Astrocyte of the spinal cord (primary cell): ENCODE data around the gene ZNF648.
A peak's percentile ranks its signal among the peaks of the same experiment; 100 is the strongest.

Experiments
- DNase-seq: peaks from one replicate; pipeline ENCODE4 v3.0.0; 2011; ENCODE audit warnings: low read depth, low spot score
- H3K4me3 ChIP-seq: 2 replicates; pipeline ENCODE4 v1.5.1; 2011; ENCODE audit warnings: low read depth, mild to moderate bottlenecking, low read length, moderate library complexity
- in situ Hi-C: cut with HindIII; loops from 2 replicates; pipeline ENCODE4 v1.10.0; 2017; ENCODE audit warnings: low sequenced_read_pairs
- TF ChIP-seq, protein P1 (sequence below): IDR thresholded peaks from 2 replicates; pipeline ENCODE4 v1.5.1; 2012; ENCODE audit warnings: low read depth, mild to moderate bottlenecking, low read length, inconsistent platforms

The ZNF648 gene

DNA sequence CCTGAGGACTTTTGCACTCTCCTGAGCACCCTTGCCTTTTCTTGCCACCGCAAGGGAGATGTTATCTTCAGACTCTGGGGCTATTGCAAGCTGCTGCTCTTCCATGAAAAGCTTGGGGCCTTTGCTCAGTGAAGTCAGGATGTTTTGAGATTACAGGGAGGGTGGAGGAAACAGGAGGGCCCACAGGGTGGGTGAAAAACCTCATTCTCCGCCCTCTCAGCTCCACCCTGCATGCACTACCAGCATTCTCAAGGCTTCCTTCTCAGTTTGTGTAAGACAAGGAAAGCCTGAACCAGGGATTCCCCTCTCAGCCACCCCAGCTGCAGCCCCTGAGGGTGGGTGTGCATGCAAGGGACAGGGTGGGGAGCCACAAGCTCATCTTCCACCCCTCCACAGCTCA, 25.8 kb upstream of the ZNF648 start:
- DNase-seq = no peak
- no peak overlapping the region for H3K4me3 ChIP-seq
- TF ChIP-seq, protein P1, sequence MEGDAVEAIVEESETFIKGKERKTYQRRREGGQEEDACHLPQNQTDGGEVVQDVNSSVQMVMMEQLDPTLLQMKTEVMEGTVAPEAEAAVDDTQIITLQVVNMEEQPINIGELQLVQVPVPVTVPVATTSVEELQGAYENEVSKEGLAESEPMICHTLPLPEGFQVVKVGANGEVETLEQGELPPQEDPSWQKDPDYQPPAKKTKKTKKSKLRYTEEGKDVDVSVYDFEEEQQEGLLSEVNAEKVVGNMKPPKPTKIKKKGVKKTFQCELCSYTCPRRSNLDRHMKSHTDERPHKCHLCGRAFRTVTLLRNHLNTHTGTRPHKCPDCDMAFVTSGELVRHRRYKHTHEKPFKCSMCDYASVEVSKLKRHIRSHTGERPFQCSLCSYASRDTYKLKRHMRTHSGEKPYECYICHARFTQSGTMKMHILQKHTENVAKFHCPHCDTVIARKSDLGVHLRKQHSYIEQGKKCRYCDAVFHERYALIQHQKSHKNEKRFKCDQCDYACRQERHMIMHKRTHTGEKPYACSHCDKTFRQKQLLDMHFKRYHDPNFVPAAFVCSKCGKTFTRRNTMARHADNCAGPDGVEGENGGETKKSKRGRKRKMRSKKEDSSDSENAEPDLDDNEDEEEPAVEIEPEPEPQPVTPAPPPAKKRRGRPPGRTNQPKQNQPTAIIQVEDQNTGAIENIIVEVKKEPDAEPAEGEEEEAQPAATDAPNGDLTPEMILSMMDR = no peak
- in situ Hi-C loops = no loop called here

DNA sequence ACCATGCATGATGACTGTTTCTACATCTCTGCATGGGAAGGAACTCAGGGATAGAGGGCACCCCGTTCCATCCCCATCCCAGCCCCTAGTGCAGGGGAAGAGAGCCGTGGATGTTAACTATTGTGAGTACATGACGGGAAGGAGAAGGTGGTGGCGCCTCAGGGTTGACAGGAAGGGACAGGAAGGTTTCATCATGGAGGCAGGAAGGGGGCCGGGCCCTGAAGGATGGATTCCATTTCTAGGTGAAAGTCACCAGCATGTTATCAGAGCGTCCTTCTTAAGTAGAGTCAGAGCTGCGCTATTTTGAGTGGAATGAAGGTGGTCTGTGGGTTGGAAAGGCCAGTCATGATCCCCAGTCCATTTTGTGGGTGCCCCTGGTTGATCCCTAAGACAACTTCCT, 25.1 kb upstream of the ZNF648 start:
- in situ Hi-C loops = no loop called here
- TF ChIP-seq, protein P1 = no peak
- no peak for DNase-seq

DNA sequence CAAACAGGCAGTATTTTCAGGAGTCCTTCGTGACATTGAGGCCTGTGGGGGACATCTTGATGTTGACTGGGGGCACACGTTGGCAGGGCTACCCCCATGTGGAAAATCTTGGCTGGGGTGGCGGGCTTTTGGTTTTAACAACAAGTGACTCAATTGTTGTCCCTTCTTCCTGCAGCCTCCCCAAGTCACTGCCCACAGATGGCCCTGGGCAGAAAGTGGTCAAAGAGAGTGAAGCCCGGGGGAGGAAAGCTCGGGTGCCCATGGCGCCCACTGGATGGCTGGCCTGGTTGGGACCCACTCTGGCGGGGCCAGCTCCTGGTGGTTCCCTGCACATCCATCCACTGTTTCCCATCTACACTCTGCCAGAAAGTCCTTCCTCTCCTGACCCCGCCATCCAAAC, 24.6 kb upstream of the ZNF648 start:
- in situ Hi-C loops = no loop called here
- no peak for DNase-seq
- TF ChIP-seq, protein P1 = no peak
- H3K4me3 ChIP-seq = no peak overlapping the region

More for the DNA sequence above, 25.1 kb upstream of the ZNF648 start:
- no peak overlapping the region for H3K4me3 ChIP-seq

DNA sequence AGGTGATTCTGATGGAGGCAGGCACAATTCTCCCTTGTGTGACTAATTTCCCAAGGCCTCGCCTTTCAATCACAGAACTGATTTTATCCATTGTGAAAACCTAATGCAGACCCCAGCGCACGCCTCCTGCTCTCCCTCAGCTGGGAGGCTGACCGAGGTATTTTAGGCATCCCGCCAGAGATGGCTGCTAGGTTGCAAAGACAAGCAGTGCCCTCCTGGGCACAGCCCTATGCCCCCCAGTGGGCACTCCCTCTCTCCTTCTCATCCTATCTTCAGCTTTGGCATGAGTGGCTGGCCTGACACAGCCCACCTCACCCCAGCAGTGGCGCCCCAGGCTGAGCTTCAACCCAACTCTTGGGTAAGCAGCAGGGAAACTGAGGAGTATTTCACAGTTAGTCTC, 24.2 kb upstream of the ZNF648 start:
- in situ Hi-C loops = no loop called here
- TF ChIP-seq, protein P1 = no peak

DNA sequence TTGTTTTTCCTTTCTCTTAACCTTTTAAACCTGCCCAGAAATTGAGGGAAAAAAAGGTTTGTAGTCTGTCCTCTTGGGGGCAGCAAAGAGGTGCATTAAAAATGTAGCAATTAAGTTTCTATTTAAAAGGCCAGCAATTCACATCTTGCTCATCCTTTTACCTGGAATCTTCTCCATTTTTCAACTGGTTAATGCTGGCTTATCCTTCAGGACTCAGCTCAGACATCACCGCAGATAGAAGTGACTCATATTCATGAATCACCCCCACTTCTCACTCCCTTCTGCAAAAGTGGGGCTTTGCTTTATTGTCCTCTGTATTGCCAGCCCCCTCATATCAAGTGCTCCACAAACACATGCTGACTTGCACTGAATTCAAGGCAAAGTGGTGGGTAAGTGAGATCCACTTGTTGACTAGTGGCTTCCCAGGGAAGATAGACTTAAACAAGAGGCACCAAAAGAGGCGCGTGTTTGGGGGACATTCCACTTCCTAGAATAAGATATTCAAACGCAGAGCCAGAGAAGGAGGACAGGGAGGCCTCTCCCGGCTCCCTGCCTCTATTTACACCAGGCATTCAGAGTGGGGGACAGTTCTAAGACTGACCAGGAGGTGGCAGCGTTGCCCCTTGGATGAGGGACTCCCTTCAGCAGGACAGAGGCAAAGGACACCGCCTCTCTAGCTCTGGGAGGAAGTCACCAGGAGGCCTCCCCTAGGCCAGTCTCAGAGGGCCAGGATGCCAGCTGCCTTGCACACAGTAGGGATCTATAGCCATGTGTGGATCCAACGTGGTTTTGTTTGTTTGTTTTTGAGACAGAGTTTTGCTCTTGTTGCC, 23.2 kb upstream of the ZNF648 start:
- in situ Hi-C loops = no loop called here
- H3K4me3 ChIP-seq = no peak overlapping the region
- TF ChIP-seq, protein P1 = peak; percentile 82
- DNase-seq = peak; percentile 70

More for the DNA sequence above, 24.2 kb upstream of the ZNF648 start:
- no peak for DNase-seq
- H3K4me3 ChIP-seq = no peak overlapping the region

DNA sequence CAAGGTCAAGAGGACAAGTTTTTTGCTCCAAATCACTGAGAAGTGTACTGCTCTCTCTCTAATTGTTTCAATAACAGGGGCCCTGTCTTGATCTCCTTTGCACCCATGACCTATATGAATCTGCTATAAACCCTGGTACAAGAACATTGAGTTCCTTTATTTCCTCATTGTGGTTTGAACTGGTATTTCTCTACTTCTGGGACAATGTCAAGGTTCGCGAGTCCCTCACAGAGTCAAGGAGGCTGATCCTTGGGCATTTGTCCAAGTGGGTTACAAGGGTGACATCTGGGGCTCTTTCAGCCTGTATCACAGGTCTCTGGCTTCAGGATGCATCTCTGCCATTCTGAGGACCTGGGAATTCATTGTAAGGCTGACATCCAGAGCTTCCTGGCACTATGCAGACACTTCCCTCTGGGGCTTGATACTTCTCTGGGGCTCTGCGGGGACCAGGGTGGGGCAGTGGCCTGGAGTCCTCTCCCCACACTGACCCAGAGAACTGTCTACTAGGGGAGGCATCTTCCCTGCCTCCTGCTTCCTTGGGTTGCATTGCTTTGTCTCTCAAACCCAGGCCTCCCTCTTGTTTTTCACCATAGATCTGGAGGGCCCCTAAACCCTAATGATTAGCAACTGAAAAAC, 22.5 kb upstream of the ZNF648 start:
- no peak for DNase-seq
- in situ Hi-C loops = no loop called here
- H3K4me3 ChIP-seq = no peak overlapping the region
- TF ChIP-seq, protein P1 = no peak
